Measurements from ENCODE around the gene CFAP100. TPM values are rescaled to one million over a fixed set of nuclear protein-coding genes. Genes with fewer than 3 reads are reported as not detected.

Gene CFAP100
- total and polyA plus RNA-seq, 10 of the 15 experiments (the other 5 are each of a cell fraction or from before 2014, with no cell fraction given), result 0.04 to 0.27 TPM; not detected in 8

- TF ChIP-seq SIX5 (IDR thresholded peaks at IDR 0.05; ENCODE audit: low read depth, low read length, severe bottlenecking) (no peak), RAD21 (IDR thresholded peaks at IDR 0.05; ENCODE audit: insufficient read depth, low read depth, low read length) (no peak), EZH2 (IDR thresholded peaks at IDR 0.05; ENCODE audit: borderline replicate concordance, control insufficient read depth, low read depth, low read length) (no peak)
Measured at GRCh38 chr3:126360046-126360713, 34.5 kb upstream of the CFAP100 start (continued).

- H2AFZ ChIP-seq (ENCODE audit: control insufficient read depth, low read depth, low read length), result no peak overlapping the region
- POLR2A ChIA-PET, result no interaction called here
- ATAC-seq, result no peak
- H3K4me1 ChIP-seq (ENCODE audit: control insufficient read depth, insufficient read depth, low read length), result no peaks in the 10 kb centered on the region
- DNase-seq (ENCODE audit: low read depth, low spot score), result no peak
- no peaks in the 10 kb centered on the region for H3K36me3 ChIP-seq (ENCODE audit: control insufficient read depth in 2 of 2, insufficient read depth in 2 of 2, low read length in 1 of 2)
- RAD21 ChIA-PET (ENCODE audit: unreplicated experiment), result no interaction called here
- CTCF ChIA-PET, result interaction anchor here (0.6 kb wide), 1 partner anchor 116 kb away, joined by 3 read pairs; no protein-coding TSS in a partner anchor
- H3K27me3 ChIP-seq (replicated peaks in 1 of 2; ENCODE audit: control insufficient read depth in 2 of 2, insufficient read depth in 2 of 2, low read length in 1 of 2), result peaks cover 12 to 18% of the 10 kb centered on the region in 2 experiments
- H3K4me3 ChIP-seq, result no peak overlapping the region
- TF ChIP-seq ZBTB33 (IDR thresholded peaks at IDR 0.05) (no peak), MEF2B (IDR thresholded peaks at IDR 0.05; ENCODE audit: partially characterized antibody, poor library complexity, severe bottlenecking) (no peak), ZBED1 (IDR thresholded peaks at IDR 0.05; ENCODE audit: borderline replicate concordance) (no peak), POLR2A (IDR thresholded peaks at IDR 0.05; ENCODE audit: low read depth, low read length) (no peak)
- no peak overlapping the region for H3K4me2 ChIP-seq (ENCODE audit: control insufficient read depth, insufficient read depth)
- no peaks in the 10 kb centered on the region for H4K20me1 ChIP-seq (ENCODE audit: control insufficient read depth, insufficient read depth)
- BruUV-seq (replicated peaks), result no TSS peak
- SMC1A ChIA-PET (ENCODE audit: uncharacterized antibody, unreplicated experiment), result no interaction called here
- no peaks in the 10 kb centered on the region for H3K79me2 ChIP-seq (ENCODE audit: control insufficient read depth, insufficient read depth, low read length)
- no peak for FAIRE-seq
- no peak overlapping the region for H3K9ac ChIP-seq (ENCODE audit: control insufficient read depth, insufficient read depth, low read length)
- H3K27ac ChIP-seq (ENCODE audit: control insufficient read depth, insufficient read depth), result no peak overlapping the region
- intact Hi-C loops (cut with micrococcal nuclease; ENCODE audit: unreplicated experiment) (no loop called here), in situ Hi-C loops (cut with MboI) (no loop called here)
- H3K9me3 ChIP-seq (replicated peaks; ENCODE audit: control insufficient read depth, insufficient read depth, low read length), result no peaks in the 10 kb centered on the region
- WGBS (ENCODE audit: insufficient coverage, insufficient replicate concordance, low lambda C conversion rate, missing lambda C conversion rate), result 19% methylated on average over 3 of the region's 3 CpGs
Measured at GRCh38 chr3:126360714-126361060, 34.0 kb upstream of the CFAP100 start.

Measured in GM12878 (cell line).